Measurements from ENCODE around the gene LRRTM1. TPM values are rescaled to one million over a fixed set of nuclear protein-coding genes. Genes with fewer than 3 reads are reported as not detected.

The LRRTM1 gene
- polyA plus RNA-seq, 1 of the 3 experiments (the other 2 are of a cell fraction): 1.6 TPM

- 75% methylated on average over 3 of the region's 3 CpGs for WGBS (ENCODE audit: low lambda C conversion rate)
- peaks cover 0 to 6% of the 10 kb centered on the region in 2 experiments; a peak in 1 of 4 replicates for H3K4me1 ChIP-seq (ENCODE audit: control insufficient read depth in 1 of 2, insufficient read depth in 2 of 2, low read depth in 1 of 2, low read length in 1 of 2)
- DNase-seq: no peak
- CTCF ChIA-PET: interaction anchor here (0.6 to 1.6 kb wide), 7 partner anchors 8 to 28 kb away, joined by 3 to 4 read pairs (median 3); no protein-coding TSS in a partner anchor
- H3K27me3 ChIP-seq (ENCODE audit: insufficient read depth): no peaks in the 10 kb centered on the region
- H4K20me1 ChIP-seq (ENCODE audit: insufficient read depth): no peaks in the 10 kb centered on the region
- POLR2A ChIA-PET: no interaction called here
- no peaks in the 10 kb centered on the region for H3K9me2 ChIP-seq
- TF ChIP-seq GATA2 (CRISPR knock-in tag; IDR thresholded peaks at IDR 0.05): no peak
- TF ChIP-seq YY1 (IDR thresholded peaks at IDR 0.05; ENCODE audit: low read depth): no peak
- TF ChIP-seq, protein P1, sequence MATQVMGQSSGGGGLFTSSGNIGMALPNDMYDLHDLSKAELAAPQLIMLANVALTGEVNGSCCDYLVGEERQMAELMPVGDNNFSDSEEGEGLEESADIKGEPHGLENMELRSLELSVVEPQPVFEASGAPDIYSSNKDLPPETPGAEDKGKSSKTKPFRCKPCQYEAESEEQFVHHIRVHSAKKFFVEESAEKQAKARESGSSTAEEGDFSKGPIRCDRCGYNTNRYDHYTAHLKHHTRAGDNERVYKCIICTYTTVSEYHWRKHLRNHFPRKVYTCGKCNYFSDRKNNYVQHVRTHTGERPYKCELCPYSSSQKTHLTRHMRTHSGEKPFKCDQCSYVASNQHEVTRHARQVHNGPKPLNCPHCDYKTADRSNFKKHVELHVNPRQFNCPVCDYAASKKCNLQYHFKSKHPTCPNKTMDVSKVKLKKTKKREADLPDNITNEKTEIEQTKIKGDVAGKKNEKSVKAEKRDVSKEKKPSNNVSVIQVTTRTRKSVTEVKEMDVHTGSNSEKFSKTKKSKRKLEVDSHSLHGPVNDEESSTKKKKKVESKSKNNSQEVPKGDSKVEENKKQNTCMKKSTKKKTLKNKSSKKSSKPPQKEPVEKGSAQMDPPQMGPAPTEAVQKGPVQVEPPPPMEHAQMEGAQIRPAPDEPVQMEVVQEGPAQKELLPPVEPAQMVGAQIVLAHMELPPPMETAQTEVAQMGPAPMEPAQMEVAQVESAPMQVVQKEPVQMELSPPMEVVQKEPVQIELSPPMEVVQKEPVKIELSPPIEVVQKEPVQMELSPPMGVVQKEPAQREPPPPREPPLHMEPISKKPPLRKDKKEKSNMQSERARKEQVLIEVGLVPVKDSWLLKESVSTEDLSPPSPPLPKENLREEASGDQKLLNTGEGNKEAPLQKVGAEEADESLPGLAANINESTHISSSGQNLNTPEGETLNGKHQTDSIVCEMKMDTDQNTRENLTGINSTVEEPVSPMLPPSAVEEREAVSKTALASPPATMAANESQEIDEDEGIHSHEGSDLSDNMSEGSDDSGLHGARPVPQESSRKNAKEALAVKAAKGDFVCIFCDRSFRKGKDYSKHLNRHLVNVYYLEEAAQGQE (IDR thresholded peaks at IDR 0.05; ENCODE audit: low read depth, low read length): no peak
- TF ChIP-seq, protein P2, sequence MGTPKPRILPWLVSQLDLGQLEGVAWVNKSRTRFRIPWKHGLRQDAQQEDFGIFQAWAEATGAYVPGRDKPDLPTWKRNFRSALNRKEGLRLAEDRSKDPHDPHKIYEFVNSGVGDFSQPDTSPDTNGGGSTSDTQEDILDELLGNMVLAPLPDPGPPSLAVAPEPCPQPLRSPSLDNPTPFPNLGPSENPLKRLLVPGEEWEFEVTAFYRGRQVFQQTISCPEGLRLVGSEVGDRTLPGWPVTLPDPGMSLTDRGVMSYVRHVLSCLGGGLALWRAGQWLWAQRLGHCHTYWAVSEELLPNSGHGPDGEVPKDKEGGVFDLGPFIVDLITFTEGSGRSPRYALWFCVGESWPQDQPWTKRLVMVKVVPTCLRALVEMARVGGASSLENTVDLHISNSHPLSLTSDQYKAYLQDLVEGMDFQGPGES (IDR thresholded peaks at IDR 0.05; ENCODE audit: low read depth, low read length): no peak
- TF ChIP-seq, protein P3, sequence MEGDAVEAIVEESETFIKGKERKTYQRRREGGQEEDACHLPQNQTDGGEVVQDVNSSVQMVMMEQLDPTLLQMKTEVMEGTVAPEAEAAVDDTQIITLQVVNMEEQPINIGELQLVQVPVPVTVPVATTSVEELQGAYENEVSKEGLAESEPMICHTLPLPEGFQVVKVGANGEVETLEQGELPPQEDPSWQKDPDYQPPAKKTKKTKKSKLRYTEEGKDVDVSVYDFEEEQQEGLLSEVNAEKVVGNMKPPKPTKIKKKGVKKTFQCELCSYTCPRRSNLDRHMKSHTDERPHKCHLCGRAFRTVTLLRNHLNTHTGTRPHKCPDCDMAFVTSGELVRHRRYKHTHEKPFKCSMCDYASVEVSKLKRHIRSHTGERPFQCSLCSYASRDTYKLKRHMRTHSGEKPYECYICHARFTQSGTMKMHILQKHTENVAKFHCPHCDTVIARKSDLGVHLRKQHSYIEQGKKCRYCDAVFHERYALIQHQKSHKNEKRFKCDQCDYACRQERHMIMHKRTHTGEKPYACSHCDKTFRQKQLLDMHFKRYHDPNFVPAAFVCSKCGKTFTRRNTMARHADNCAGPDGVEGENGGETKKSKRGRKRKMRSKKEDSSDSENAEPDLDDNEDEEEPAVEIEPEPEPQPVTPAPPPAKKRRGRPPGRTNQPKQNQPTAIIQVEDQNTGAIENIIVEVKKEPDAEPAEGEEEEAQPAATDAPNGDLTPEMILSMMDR (IDR thresholded peaks at IDR 0.05): no peak
- no peak for TF ChIP-seq TCF12 (IDR thresholded peaks at IDR 0.05)
- TF ChIP-seq RXRA (IDR thresholded peaks at IDR 0.05; ENCODE audit: borderline replicate concordance, low read depth): no peak
- no peak for TF ChIP-seq USF1 (IDR thresholded peaks at IDR 0.05; ENCODE audit: borderline replicate concordance, low read depth)
- no peak for TF ChIP-seq MXI1 (IDR thresholded peaks at IDR 0.05; ENCODE audit: low read depth, low read length)
- TF ChIP-seq EP300 (IDR thresholded peaks at IDR 0.05; ENCODE audit: borderline replicate concordance in 1 of 2, low read depth in 1 of 2, low read length in 1 of 2): no peak
- TF ChIP-seq NRF1 (IDR thresholded peaks at IDR 0.05; ENCODE audit: low read depth, low read length): no peak
- no peak for TF ChIP-seq GABPA (IDR thresholded peaks at IDR 0.05; ENCODE audit: low read depth)
- no peak for TF ChIP-seq FOXM1 (IDR thresholded peaks at IDR 0.05; ENCODE audit: low read depth)
- no peak for TF ChIP-seq FOSL2 (IDR thresholded peaks at IDR 0.05; ENCODE audit: borderline replicate concordance, low read depth)
- TF ChIP-seq CHD2 (IDR thresholded peaks at IDR 0.05; ENCODE audit: low read length, partially characterized antibody): no peak
- TF ChIP-seq, protein P4, sequence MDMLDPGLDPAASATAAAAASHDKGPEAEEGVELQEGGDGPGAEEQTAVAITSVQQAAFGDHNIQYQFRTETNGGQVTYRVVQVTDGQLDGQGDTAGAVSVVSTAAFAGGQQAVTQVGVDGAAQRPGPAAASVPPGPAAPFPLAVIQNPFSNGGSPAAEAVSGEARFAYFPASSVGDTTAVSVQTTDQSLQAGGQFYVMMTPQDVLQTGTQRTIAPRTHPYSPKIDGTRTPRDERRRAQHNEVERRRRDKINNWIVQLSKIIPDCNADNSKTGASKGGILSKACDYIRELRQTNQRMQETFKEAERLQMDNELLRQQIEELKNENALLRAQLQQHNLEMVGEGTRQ (IDR thresholded peaks at IDR 0.05; ENCODE audit: borderline replicate concordance, low read depth, low read length): no peak
- no peak overlapping the region for H3K27ac ChIP-seq (ENCODE audit: low read depth in 2 of 2, low read length in 1 of 2)
- no peaks in the 10 kb centered on the region for H3K36me3 ChIP-seq (replicated peaks in 1 of 2; ENCODE audit: control insufficient read depth in 1 of 2, insufficient read depth in 2 of 2, low read length in 1 of 2)
- no peaks in the 10 kb centered on the region for H3F3A ChIP-seq (replicated peaks; ENCODE audit: insufficient read depth)
- H3K9ac ChIP-seq: no peak overlapping the region
- no peaks in the 10 kb centered on the region for H3K9me3 ChIP-seq
- no peak overlapping the region for H2AFZ ChIP-seq (ENCODE audit: low read depth)
- no peak overlapping the region for H3K4me2 ChIP-seq
- no peak overlapping the region for H3K4me3 ChIP-seq (ENCODE audit: low read depth in 2 of 2, low read length in 1 of 2)
- H3K79me2 ChIP-seq (ENCODE audit: insufficient read depth): no peaks in the 10 kb centered on the region
Measured at GRCh38 chr2:80256782-80257167, 47.8 kb downstream of the LRRTM1 start.

Data from SK-N-SH (cell line).